Endothelial cell of umbilical vein (primary cell): ENCODE measurements around the gene MYO9A. TPM values are rescaled to one million over a fixed set of nuclear protein-coding genes. Genes with fewer than 3 reads are reported as not detected.

ENCODE experiments used
- BruUV-seq: library from RNA; stranded (reverse); fragments of 400-500 nt; replicated peaks from 2 replicates; lab custom pipeline; 2021; lab: Mats Ljungman, UMichigan
- CTCF ChIA-PET: fragments of 300-600, 350-600 bp; sonication (Branson Sonifier 250); formaldehyde crosslinking; loops from one replicate; lab custom pipeline; 2021; ENCODE audit warnings: antibody characterized with exemption, inconsistent platforms; lab: Charles Lee
- POLR2A ChIA-PET: fragments of 300-600, 350-600 bp; sonication (Branson Sonifier 250); formaldehyde crosslinking; loops from one replicate; lab custom pipeline; 2021; ENCODE audit warnings: antibody characterized with exemption, inconsistent platforms; lab: Charles Lee
- DNase-seq: peaks from one replicate; pipeline ENCODE4 v3.0.0-alpha.2; 2011; ENCODE audit warnings: low read depth, low spot score
- FAIRE-seq: peaks from 2 replicates; lab custom pipeline; 2011; peaks lifted over from hg19 to GRCh38; lab: Jason Lieb, UNC
- H2AFZ ChIP-seq: 2 replicates; pipeline ENCODE4 v1.6.0; 2012; ENCODE audit warnings: low read depth, low read length, control low read depth, inconsistent platforms
- H3K27ac ChIP-seq: 2 replicates; pipeline ENCODE4 v1.5.1; 2011; ENCODE audit warnings: low read depth, mild to moderate bottlenecking, control low read depth, low read length, moderate library complexity; ENCODE audit not compliant: insufficient read depth
- H3K27me3 ChIP-seq, 2 experiments: 2 replicates each; pipeline versions ENCODE4 v1.6.0 to v1.6.1; 2011; ENCODE audit warnings: low read length in 2 of 2, mixed read lengths in 1 of 2; ENCODE audit not compliant: control insufficient read depth in 2 of 2, insufficient read depth in 2 of 2
- H3K36me3 ChIP-seq, 2 experiments: 2 replicates in 1 of 2; 3 replicates in 1 of 2; pipeline ENCODE4 v1.5.1; 2011; ENCODE audit warnings: low read length in 2 of 2, mild to moderate bottlenecking in 1 of 2, moderate library complexity in 1 of 2; ENCODE audit not compliant: control insufficient read depth in 2 of 2, insufficient read depth in 2 of 2; ENCODE audit errors: extremely low read depth in 1 of 2
- H3K4me1 ChIP-seq: 3 replicates; pipeline ENCODE4 v1.5.1; 2011; ENCODE audit warnings: mild to moderate bottlenecking, low read length; ENCODE audit not compliant: control insufficient read depth, insufficient read depth; ENCODE audit errors: extremely low read depth
- H3K4me2 ChIP-seq: 2 replicates; pipeline ENCODE4 v1.6.1; 2011; ENCODE audit warnings: low read length, control low read depth, mixed read lengths; ENCODE audit not compliant: insufficient read depth
- H3K4me3 ChIP-seq, 3 experiments: fragments of 200-600 bp in 1 of 3; sonication (generic), shearing (Covaris generic) in 1 of 3; replicated peaks in 1 of 3; 2 replicates each; pipeline ENCODE4 v1.5.1; 2011 to 2016; ENCODE audit warnings: control low read depth in 3 of 3, low read length in 3 of 3, mild to moderate bottlenecking in 2 of 3, inconsistent platforms in 1 of 3, low read depth in 1 of 3, moderate library complexity in 1 of 3; ENCODE audit not compliant: insufficient read depth in 1 of 3
- H3K79me2 ChIP-seq: 2 replicates; pipeline ENCODE4 v1.6.0; 2012; ENCODE audit warnings: low read length, inconsistent platforms; ENCODE audit not compliant: control insufficient read depth, insufficient read depth
- H3K9ac ChIP-seq: replicated peaks from 2 replicates; pipeline ENCODE3; 2011; ENCODE audit warnings: low read length, control low read depth; ENCODE audit not compliant: insufficient read depth; ENCODE audit errors: extremely low read depth
- H3K9me1 ChIP-seq: replicated peaks from 3 replicates; pipeline ENCODE4 v1.6.0; 2011; ENCODE audit warnings: mild to moderate bottlenecking, low read length; ENCODE audit not compliant: control insufficient read depth, insufficient read depth; ENCODE audit errors: extremely low read depth
- H3K9me3 ChIP-seq: replicated peaks from 2 replicates; pipeline ENCODE4 v1.5.1; 2012; ENCODE audit warnings: low read length, inconsistent platforms; ENCODE audit not compliant: control insufficient read depth, insufficient read depth
- H4K20me1 ChIP-seq: replicated peaks from 2 replicates; pipeline ENCODE3; 2011; ENCODE audit warnings: mild to moderate bottlenecking, low read length; ENCODE audit not compliant: control insufficient read depth, insufficient read depth; ENCODE audit errors: extremely low read depth
- EZH2 ChIP-seq: IDR thresholded peaks from 2 replicates; pipeline ENCODE4 v1.6.1; 2012; ENCODE audit warnings: borderline replicate concordance, low read depth, mild to moderate bottlenecking, moderate library complexity, low read length, inconsistent platforms; ENCODE audit not compliant: severe bottlenecking
- FOS ChIP-seq: IDR thresholded peaks from 2 replicates; pipeline ENCODE4 v1.6.1; 2011; ENCODE audit warnings: mild to moderate bottlenecking, low read length, moderate library complexity, borderline replicate concordance; ENCODE audit not compliant: insufficient read depth
- GATA2 ChIP-seq: IDR thresholded peaks from 2 replicates; pipeline ENCODE4 v1.7.0; 2011; ENCODE audit warnings: low read depth, mild to moderate bottlenecking, moderate library complexity, mixed read lengths, low read length; ENCODE audit not compliant: insufficient read length, insufficient read depth
- JUN ChIP-seq: IDR thresholded peaks from 2 replicates; pipeline ENCODE4 v1.6.1; 2011; ENCODE audit warnings: borderline replicate concordance, low read depth; ENCODE audit not compliant: insufficient read length, insufficient read depth
- MAX ChIP-seq: IDR thresholded peaks from 2 replicates; pipeline ENCODE4 v1.6.1; 2011; ENCODE audit not compliant: insufficient read depth, insufficient read length
- MYC ChIP-seq: IDR thresholded peaks from one replicate; pipeline ENCODE4 v1.6.1; 2011; ENCODE audit warnings: mild to moderate bottlenecking, low read depth, low read length
- POLR2A ChIP-seq: IDR thresholded peaks from 2 replicates; pipeline ENCODE4 v1.6.1; 2012; ENCODE audit warnings: low read depth, mild to moderate bottlenecking, control low read depth, low read length
- POLR2AphosphoS5 ChIP-seq: IDR thresholded peaks from 2 replicates; pipeline ENCODE4 v1.6.1; 2012; ENCODE audit warnings: low read depth, mild to moderate bottlenecking, control low read depth, low read length, moderate library complexity; ENCODE audit not compliant: insufficient read depth
- dilution Hi-C: fragments of 300-500 bp; cut with MboI; formaldehyde crosslinking; loops from one replicate; pipeline ENCODE4 v1.15.0; 2019; ENCODE audit warnings: low sequenced_read_pairs; ENCODE audit not compliant: extremely low pct_ligation_motif_present
- intact Hi-C: fragments of 100-400 bp; cut with micrococcal nuclease; formaldehyde crosslinking; loops from one replicate; pipeline ENCODE4 v1.10.0; 2022
- polyA plus RNA-seq, 4 experiments: library from polyadenylated mRNA; depleted of rRNA in 3 of 4; stranded (reverse) in 3 of 4; unstranded in 1 of 4; fragments of >200 nt; gene quantifications; 2 replicates each; pipeline versions ENCODE4 v1.2.1 to v1.2.3, GENCODE V29; 2011 to 2012; ENCODE audit warnings: missing spikeins in 1 of 4
- total RNA-seq: library from RNA; stranded (reverse); gene quantifications from 2 replicates; pipeline ENCODE4 v1.2.3, GENCODE V29; 2021
- TF ChIP-seq, protein P1 (sequence below), 2 donors: IDR thresholded peaks; 1 replicate in 1 of 2; 2 replicates in 1 of 2; pipeline ENCODE4 v1.5.1; 2011; ENCODE audit warnings: low read length in 2 of 2, mild to moderate bottlenecking in 2 of 2, moderate library complexity in 2 of 2, control low read depth in 1 of 2, inconsistent platforms in 1 of 2, low read depth in 1 of 2; ENCODE audit not compliant: insufficient read depth in 1 of 2; ENCODE audit errors: extremely low read depth in 1 of 2

MYO9A gene
- total and polyA plus RNA-seq, 2 donors (not counting 3 experiments of a cell fraction or from before 2014, with no cell fraction given) = 6.4 to 30.3 TPM

DNA sequence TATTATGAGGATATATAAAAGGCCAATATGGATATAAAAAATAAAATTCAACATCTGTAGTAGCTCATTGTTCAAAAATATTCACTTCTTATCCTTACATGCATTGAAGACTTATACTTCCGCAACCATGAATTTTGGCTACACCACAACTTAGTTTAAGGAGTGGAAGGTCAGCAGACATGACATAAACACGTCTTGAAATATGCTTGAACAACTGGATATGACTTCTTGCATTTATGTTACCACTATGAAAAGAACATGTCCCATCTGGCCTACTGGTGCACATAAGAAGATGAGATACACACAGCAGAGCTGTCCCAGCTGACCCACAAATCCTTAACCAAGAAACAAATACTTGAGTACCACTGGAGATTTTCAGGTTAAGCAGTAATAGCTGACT is 52.1 kb downstream of the MYO9A start:
- Histone ChIP-seq H3K9me1 (no peaks in the 10 kb centered on the region), H3K9me3 (no peaks in the 10 kb centered on the region), H2AFZ (no peak overlapping the region), H3K4me2 (no peak overlapping the region), H3K36me3 (no peaks in the 10 kb centered on the region), H3K9ac (no peak overlapping the region), H3K4me1 (peaks cover 3% of the 10 kb centered on the region), H3K27ac (no peak overlapping the region), H4K20me1 (no peaks in the 10 kb centered on the region), H3K27me3 (no peaks in the 10 kb centered on the region), H3K79me2 (peaks cover 8% of the 10 kb centered on the region), H3K4me3 (no peak overlapping the region)
- POLR2A ChIA-PET = no interaction called here
- no TSS peak for BruUV-seq
- intact Hi-C loops (no loop called here), dilution Hi-C loops (no loop called here)
- TF ChIP-seq GATA2 (no peak), JUN (no peak), MAX (no peak), MYC (no peak), FOS (no peak), EZH2 (no peak), POLR2A (no peak), POLR2AphosphoS5 (no peak)
- TF ChIP-seq, protein P1, sequence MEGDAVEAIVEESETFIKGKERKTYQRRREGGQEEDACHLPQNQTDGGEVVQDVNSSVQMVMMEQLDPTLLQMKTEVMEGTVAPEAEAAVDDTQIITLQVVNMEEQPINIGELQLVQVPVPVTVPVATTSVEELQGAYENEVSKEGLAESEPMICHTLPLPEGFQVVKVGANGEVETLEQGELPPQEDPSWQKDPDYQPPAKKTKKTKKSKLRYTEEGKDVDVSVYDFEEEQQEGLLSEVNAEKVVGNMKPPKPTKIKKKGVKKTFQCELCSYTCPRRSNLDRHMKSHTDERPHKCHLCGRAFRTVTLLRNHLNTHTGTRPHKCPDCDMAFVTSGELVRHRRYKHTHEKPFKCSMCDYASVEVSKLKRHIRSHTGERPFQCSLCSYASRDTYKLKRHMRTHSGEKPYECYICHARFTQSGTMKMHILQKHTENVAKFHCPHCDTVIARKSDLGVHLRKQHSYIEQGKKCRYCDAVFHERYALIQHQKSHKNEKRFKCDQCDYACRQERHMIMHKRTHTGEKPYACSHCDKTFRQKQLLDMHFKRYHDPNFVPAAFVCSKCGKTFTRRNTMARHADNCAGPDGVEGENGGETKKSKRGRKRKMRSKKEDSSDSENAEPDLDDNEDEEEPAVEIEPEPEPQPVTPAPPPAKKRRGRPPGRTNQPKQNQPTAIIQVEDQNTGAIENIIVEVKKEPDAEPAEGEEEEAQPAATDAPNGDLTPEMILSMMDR (IDR thresholded peaks at IDR 0.05; ENCODE audit: extremely low read depth in 1 of 2, insufficient read depth in 1 of 2, low read depth in 1 of 2, low read length in 2 of 2) = no peak
- FAIRE-seq = no peak
- CTCF ChIA-PET = interaction anchor here (1.2 kb wide), 1 partner anchor 12 kb away, joined by 3 read pairs; no protein-coding TSS in a partner anchor
- no peak for DNase-seq
